Neural cell (in vitro differentiated cells): Measurements from ENCODE around the gene ISG20L2.

Experiments
- EP300 ChIP-seq: fragments of 450-650 bp; conservative IDR thresholded peaks from 2 replicates; pipeline ENCODE4 v1.6.1; 2014; ENCODE audit warnings: antibody characterized with exemption, mild to moderate bottlenecking, moderate library complexity; ENCODE audit not compliant: poor library complexity, severe bottlenecking
- EZH2 ChIP-seq: fragments of 200-600, 300-800 bp; shearing (Covaris generic), sonication (generic); IDR thresholded peaks from 2 replicates; pipeline ENCODE4 v1.6.1; 2014; ENCODE audit warnings: antibody characterized with exemption, low read length, borderline replicate concordance, mild to moderate bottlenecking; ENCODE audit not compliant: insufficient read depth, poor library complexity, severe bottlenecking
- MXI1 ChIP-seq: fragments of 450-650 bp; conservative IDR thresholded peaks from 2 replicates; pipeline ENCODE4 v1.6.1; 2014; ENCODE audit warnings: antibody characterized with exemption, mild to moderate bottlenecking; ENCODE audit not compliant: poor library complexity, severe bottlenecking
- POLR2AphosphoS5 ChIP-seq: IDR thresholded peaks from 2 replicates; pipeline ENCODE4 v1.6.1; 2012
- RAD21 ChIP-seq: fragments of 450-650 bp; conservative IDR thresholded peaks from 2 replicates; pipeline ENCODE4 v1.6.1; 2014; ENCODE audit warnings: antibody characterized with exemption, mild to moderate bottlenecking, moderate library complexity
- TAF1 ChIP-seq: IDR thresholded peaks from 2 replicates; pipeline ENCODE4 v1.6.1; 2012; ENCODE audit warnings: low read depth
- TF ChIP-seq, protein P1 (sequence below): fragments of 450-650 bp; IDR thresholded peaks from 2 replicates; pipeline ENCODE4 v1.5.1; 2014; ENCODE audit warnings: antibody characterized with exemption, mild to moderate bottlenecking, moderate library complexity; ENCODE audit not compliant: poor library complexity, severe bottlenecking

GRCh38 chr1:156756355-156756754 is 27.8 kb upstream of the ISG20L2 start:
- TF ChIP-seq EP300 (no peak), POLR2AphosphoS5 (no peak), RAD21 (no peak), MXI1 (no peak), EZH2 (no peak), TAF1 (no peak)
- TF ChIP-seq, protein P1, sequence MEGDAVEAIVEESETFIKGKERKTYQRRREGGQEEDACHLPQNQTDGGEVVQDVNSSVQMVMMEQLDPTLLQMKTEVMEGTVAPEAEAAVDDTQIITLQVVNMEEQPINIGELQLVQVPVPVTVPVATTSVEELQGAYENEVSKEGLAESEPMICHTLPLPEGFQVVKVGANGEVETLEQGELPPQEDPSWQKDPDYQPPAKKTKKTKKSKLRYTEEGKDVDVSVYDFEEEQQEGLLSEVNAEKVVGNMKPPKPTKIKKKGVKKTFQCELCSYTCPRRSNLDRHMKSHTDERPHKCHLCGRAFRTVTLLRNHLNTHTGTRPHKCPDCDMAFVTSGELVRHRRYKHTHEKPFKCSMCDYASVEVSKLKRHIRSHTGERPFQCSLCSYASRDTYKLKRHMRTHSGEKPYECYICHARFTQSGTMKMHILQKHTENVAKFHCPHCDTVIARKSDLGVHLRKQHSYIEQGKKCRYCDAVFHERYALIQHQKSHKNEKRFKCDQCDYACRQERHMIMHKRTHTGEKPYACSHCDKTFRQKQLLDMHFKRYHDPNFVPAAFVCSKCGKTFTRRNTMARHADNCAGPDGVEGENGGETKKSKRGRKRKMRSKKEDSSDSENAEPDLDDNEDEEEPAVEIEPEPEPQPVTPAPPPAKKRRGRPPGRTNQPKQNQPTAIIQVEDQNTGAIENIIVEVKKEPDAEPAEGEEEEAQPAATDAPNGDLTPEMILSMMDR: no peak
